ENCODE data around the gene CRADD.

GRCh38 chr12:93713800-93714199, 36.6 kb downstream of the CRADD start:
- TF ChIP-seq CTCF (IDR thresholded peaks at IDR 0.05) (no peak), POLR2A (IDR thresholded peaks at IDR 0.05) (no peak)
